ENCODE data around the gene ZNF598. TPM values are rescaled to one million over a fixed set of nuclear protein-coding genes. Genes with fewer than 3 reads are reported as not detected.
"Not testable (repeated sequence)": the region's sequence is repeated elsewhere in the genome, so short reads cannot be mapped to it uniquely, and the experiment has no call there.

Gene ZNF598
- total RNA-seq, 2 experiments from 2014 or later = 75.1 to 75.9 TPM

DNA sequence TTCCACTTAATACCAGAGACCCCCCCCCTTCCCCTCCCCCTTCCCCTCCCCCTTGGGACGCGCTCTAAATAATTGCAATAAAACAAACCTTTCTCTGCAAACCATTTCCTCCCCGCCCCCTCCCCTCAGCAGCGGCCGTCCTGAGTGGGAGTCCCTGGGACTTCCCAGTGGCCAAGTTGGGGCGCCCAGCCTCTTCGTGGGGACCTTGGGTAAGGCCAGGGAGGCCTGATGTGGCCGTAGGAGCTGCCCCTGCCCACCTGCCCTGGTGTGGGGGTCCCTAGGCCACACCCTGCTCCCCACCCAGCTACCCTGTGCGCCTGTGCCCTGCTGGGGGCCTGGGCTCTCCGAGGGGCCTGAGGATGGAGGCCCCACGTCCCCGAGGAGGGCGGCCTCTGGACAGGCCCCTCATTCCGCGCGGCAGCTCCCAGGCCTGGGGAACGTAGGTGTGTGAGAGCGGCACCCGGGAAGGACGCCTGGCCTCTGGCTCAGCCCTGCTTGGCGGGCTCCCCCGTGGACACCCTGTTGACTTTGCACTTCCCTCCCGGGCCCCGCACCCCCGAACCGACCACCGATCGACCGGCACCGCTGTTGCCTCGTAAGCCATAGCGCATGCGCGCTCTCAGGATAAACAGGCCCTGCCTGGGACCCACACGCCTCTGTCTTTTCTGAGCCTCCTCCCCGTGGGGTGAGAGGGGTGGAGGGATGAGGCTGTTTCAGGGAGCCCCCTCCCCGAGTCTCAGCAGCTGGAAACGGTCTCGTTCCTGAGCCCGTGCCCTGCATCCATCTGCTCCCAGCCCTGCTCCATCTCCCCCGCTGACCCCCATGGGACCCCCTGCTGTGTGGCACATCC is 29.0 kb upstream of the ZNF598 start:
- ChIA-PET CTCF (no interaction called here), POLR2A (no interaction called here)
- Mint-ChIP-seq H3K4me3 (no peak overlapping the region), H3K27ac (no peak overlapping the region), H3K4me1 (ENCODE audit: low read depth) (peaks cover 2% of the 10 kb centered on the region), H3K36me3 (ENCODE audit: low read depth) (no peaks in the 10 kb centered on the region), H3K9me3 (ENCODE audit: insufficient read depth) (no peaks in the 10 kb centered on the region), H3K27me3 (ENCODE audit: low read depth) (no peaks in the 10 kb centered on the region)
- no peak for DNase-seq
- ATAC-seq = no peak

DNA sequence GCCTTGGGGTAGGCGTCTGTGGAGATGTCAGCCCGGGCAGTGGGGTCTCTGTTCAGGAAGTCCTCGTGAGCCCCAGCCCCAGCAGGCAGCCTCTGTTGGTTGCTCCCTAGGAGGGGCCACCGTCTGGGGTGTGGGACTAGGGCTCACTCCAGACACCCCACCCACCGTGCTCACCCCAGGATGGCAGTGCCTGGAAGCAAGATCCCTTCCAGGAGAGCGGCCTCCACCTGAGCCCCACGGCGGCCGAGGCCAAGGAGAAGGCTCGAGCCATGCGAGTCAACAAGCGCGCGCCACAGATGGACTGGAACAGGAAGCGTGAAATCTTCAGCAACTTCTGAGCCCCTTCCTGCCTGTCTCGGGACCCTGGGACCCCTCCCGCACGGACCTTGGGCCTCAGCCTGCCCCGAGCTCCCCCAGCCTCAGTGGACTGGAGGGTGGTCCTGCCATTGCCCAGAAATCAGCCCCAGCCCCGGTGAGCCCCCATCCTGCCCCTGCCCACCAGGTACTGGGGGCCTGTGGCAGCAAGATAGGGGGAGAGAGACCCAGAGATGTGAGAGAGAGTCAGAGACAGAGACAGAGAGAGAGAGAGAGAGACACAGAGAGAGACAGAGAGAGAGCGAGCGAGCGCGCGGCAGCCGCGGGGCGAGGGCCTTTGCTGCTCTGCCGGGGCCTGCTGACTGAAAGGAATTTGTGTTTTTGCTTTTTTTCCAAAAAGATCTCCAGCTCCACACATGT is 28.2 kb upstream of the ZNF598 start:
- H3K27ac Mint-ChIP-seq = no peak overlapping the region
- POLR2A ChIA-PET = no interaction called here

GRCh38 chr16:2037115-2037514 is 27.5 kb upstream of the ZNF598 start:
- H3K4me1 Mint-ChIP-seq (ENCODE audit: low read depth) = peaks cover 3% of the 10 kb centered on the region
- no peak for ATAC-seq
- H3K27ac Mint-ChIP-seq = no peak overlapping the region
- CTCF ChIA-PET = no interaction called here
- H3K9me3 Mint-ChIP-seq (ENCODE audit: insufficient read depth) = no peaks in the 10 kb centered on the region
- POLR2A ChIA-PET = no interaction called here
- no peaks in the 10 kb centered on the region for H3K36me3 Mint-ChIP-seq (ENCODE audit: low read depth)
- no peak overlapping the region for H3K4me3 Mint-ChIP-seq
- H3K27me3 Mint-ChIP-seq (ENCODE audit: low read depth) = no peaks in the 10 kb centered on the region
- no peak for DNase-seq

More for the DNA sequence above, 28.2 kb upstream of the ZNF598 start:
- no peaks in the 10 kb centered on the region for H3K27me3 Mint-ChIP-seq (ENCODE audit: low read depth)
- ATAC-seq (no peak), DNase-seq (no peak)
- H3K9me3 Mint-ChIP-seq (ENCODE audit: insufficient read depth) = no peaks in the 10 kb centered on the region
- no peaks in the 10 kb centered on the region for H3K4me1 Mint-ChIP-seq (ENCODE audit: low read depth)
- H3K36me3 Mint-ChIP-seq (ENCODE audit: low read depth) = no peaks in the 10 kb centered on the region
- CTCF ChIA-PET = no interaction called here
- H3K4me3 Mint-ChIP-seq = no peak overlapping the region

DNA sequence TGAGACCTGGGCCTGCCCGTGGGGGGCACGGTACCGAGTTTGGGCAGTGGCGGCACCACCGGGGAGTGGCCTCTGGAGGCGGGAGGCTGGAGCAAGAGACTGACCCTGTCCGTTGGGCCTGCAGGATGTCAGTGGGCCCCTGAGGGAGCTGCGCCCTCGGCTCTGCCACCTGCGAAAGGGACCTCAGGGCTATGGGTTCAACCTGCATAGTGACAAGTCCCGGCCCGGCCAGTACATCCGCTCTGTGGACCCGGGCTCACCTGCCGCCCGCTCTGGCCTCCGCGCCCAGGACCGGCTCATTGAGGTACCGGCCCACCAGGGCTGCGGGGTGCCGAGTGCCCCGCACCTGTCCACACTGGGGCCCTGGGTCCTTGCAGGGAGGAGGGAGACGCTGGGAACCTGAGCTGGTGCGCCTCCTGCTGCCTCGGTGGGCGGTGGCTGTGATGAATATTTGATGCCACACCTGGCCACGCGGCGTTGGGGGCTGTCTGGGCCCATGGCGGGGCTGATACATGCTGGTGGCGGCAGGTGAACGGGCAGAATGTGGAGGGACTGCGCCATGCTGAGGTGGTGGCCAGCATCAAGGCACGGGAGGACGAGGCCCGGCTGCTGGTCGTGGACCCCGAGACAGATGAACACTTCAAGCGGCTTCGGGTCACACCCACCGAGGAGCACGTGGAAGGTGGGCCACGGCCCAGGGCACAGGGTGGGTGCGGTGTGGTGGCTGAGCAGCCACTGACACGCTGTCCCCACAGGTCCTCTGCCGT is 26.8 kb upstream of the ZNF598 start:
- no peaks in the 10 kb centered on the region for H3K27me3 Mint-ChIP-seq (ENCODE audit: low read depth)
- DNase-seq (no peak), ATAC-seq (no peak)
- no peak overlapping the region for H3K4me3 Mint-ChIP-seq
- no peaks in the 10 kb centered on the region for H3K36me3 Mint-ChIP-seq (ENCODE audit: low read depth)
- ChIA-PET POLR2A (no interaction called here), CTCF (no interaction called here)
- no peak overlapping the region for H3K27ac Mint-ChIP-seq
- no peaks in the 10 kb centered on the region for H3K9me3 Mint-ChIP-seq (ENCODE audit: insufficient read depth)
- peaks cover 3% of the 10 kb centered on the region for H3K4me1 Mint-ChIP-seq (ENCODE audit: low read depth)

- CTCF ChIA-PET = no interaction called here
- ATAC-seq = no peak
- peaks cover 3% of the 10 kb centered on the region for H3K4me1 Mint-ChIP-seq (ENCODE audit: low read depth)
- POLR2A ChIA-PET = no interaction called here
- DNase-seq = no peak
- H3K4me3 Mint-ChIP-seq = no peak overlapping the region
- no peaks in the 10 kb centered on the region for H3K9me3 Mint-ChIP-seq (ENCODE audit: insufficient read depth)
- no peak overlapping the region for H3K27ac Mint-ChIP-seq
- no peaks in the 10 kb centered on the region for H3K36me3 Mint-ChIP-seq (ENCODE audit: low read depth)
- no peaks in the 10 kb centered on the region for H3K27me3 Mint-ChIP-seq (ENCODE audit: low read depth)
Observed at GRCh38 chr16:2035431-2036199, 26.0 kb upstream of the ZNF598 start.

- ATAC-seq (no peak), DNase-seq (no peak)
- Mint-ChIP-seq H3K36me3 (ENCODE audit: low read depth) (no peaks in the 10 kb centered on the region), H3K9me3 (ENCODE audit: insufficient read depth) (no peaks in the 10 kb centered on the region), H3K4me1 (ENCODE audit: low read depth) (peaks cover 3% of the 10 kb centered on the region), H3K27me3 (ENCODE audit: low read depth) (no peaks in the 10 kb centered on the region), H3K27ac (no peak overlapping the region), H3K4me3 (no peak overlapping the region)
- CTCF ChIA-PET = no interaction called here
- POLR2A ChIA-PET = no interaction called here
Observed at GRCh38 chr16:2034696-2035430, 25.2 kb upstream of the ZNF598 start.

DNA sequence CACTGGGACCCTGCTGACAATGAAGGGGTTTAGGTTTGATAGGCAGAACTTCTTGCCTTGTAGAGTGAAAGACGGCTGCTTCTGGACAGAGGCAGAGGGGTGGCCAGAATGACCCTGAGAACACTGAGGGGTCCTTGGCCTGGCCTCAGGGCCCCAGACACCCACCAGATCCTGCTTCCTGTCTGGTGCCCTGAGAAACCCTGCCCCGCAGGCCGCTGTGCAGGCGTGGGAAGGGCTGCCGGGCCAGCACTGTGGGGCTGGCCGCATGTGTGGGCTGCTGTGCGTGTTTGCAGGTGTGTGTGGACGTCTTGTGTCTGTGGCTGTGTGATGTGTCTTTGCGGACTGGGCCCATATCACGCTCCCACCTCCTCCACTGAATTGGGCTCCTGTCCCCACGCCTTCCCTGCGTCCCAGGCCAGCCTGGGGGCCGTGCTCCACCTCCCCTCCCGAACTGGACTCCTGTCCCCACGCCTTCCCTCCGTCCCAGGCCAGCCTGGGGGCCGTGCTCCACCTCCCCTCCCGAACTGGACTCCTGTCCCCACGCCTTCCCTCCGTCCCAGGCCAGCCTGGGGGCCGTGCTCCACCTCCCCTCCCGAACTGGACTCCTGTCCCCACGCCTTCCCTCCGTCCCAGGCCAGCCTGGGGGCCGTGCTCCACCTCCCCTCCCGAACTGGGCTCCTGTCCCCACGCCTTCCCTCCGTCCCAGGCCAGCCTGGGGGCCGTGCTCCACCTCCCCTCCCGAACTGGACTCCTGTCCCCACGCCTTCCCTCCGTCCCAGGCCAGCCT is 24.5 kb upstream of the ZNF598 start:
- not testable (repeated sequence) for ATAC-seq; H3K4me1 Mint-ChIP-seq (ENCODE audit: low read depth)
- H3K4me3 Mint-ChIP-seq = peak overlapping the region; percentile 36

GRCh38 chr16:2033057-2033908 is 23.7 kb upstream of the ZNF598 start:
- no peaks in the 10 kb centered on the region for H3K9me3 Mint-ChIP-seq (ENCODE audit: insufficient read depth)
- H3K27ac Mint-ChIP-seq = no peak overlapping the region
- no peaks in the 10 kb centered on the region for H3K36me3 Mint-ChIP-seq (ENCODE audit: low read depth)
- POLR2A ChIA-PET = no interaction called here
- CTCF ChIA-PET = interaction anchor here (1.2 kb wide), 1 partner anchor 107 kb away, joined by 6 read pairs; no protein-coding TSS in a partner anchor
- DNase-seq = no peak
- peaks cover 3% of the 10 kb centered on the region for H3K27me3 Mint-ChIP-seq (ENCODE audit: low read depth)
- ATAC-seq = no peak
- peaks cover 3% of the 10 kb centered on the region for H3K4me1 Mint-ChIP-seq (ENCODE audit: low read depth)
- peak overlapping the region; percentile 36 for H3K4me3 Mint-ChIP-seq

More for the DNA sequence above, 24.5 kb upstream of the ZNF598 start:
- H3K9me3 Mint-ChIP-seq (ENCODE audit: insufficient read depth); CTCF ChIA-PET; H3K27ac Mint-ChIP-seq; H3K27me3 Mint-ChIP-seq (ENCODE audit: low read depth); POLR2A ChIA-PET; H3K36me3 Mint-ChIP-seq (ENCODE audit: low read depth); DNase-seq: not testable (repeated sequence)

DNA sequence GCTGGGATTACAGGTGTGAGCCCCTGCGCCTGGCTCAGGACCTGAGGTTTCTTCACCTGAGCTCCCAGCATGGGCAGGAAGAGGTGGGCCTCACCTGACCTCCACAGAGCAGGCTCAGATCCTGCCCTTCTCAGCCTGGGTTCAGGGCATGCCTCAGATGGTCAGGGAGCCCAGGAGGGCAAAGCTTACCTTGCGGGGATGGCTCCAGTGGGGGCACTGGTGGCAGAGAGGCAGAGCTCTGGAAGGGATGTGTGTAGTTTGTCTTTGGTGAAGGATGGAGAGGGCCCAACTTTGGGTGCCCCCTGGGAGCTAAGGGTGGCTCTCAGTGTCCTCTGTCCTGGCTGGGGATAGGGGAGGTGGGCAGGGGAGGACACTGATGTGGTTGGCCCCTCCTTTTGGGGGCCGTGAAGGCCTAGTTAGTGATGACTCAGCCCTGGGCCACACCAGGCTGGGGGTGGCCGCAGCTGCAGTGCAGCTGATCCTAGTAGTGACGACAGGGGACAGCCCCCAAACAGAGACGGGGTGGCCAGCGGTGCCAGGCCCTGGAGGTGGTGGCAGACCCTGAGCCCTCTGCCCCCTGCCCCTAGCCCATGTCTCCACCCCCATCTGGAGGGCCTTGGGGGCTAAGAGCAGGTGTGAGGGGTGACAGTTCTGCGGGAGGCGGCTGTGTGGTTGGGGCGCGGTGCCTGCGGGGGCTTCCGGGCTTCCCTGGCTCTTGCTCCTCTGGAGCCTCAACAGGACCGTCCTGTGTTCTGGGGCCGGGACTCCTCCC is 22.9 kb upstream of the ZNF598 start:
- peaks cover 5% of the 10 kb centered on the region for H3K4me1 Mint-ChIP-seq (ENCODE audit: low read depth)
- no peaks in the 10 kb centered on the region for H3K9me3 Mint-ChIP-seq (ENCODE audit: insufficient read depth)
- peak overlapping the region; percentile 39 for H3K27ac Mint-ChIP-seq
- ChIA-PET CTCF (interaction anchor here (1.2 kb wide), 1 partner anchor 108 kb away, joined by 6 read pairs; no protein-coding TSS in a partner anchor), POLR2A (interaction anchor here (0.8 kb wide), 2 partner anchors 24 to 122 kb away, joined by 3 read pairs; no protein-coding TSS in a partner anchor)
- ATAC-seq (no peak), DNase-seq (no peak)
- no peaks in the 10 kb centered on the region for H3K36me3 Mint-ChIP-seq (ENCODE audit: low read depth)
- peaks cover 11% of the 10 kb centered on the region for H3K27me3 Mint-ChIP-seq (ENCODE audit: low read depth)
- no peak overlapping the region for H3K4me3 Mint-ChIP-seq

All from activated CD8-positive, alpha-beta T cell treated with anti-CD3 and anti-CD28 coated beads, Interleukin-2, amount 10 ng/mL, durations not matched to agents 7 days and 5 days (primary cell).